Mammary epithelial cell (primary cell): ENCODE data around the gene TIA1.

Experiments
- CTCF ChIP-seq, 2 donors: IDR thresholded peaks in 1 of 2; conservative IDR thresholded peaks in 1 of 2; 2 replicates each; pipeline ENCODE4 v1.5.1; 2011 to 2012; ENCODE audit warnings: inconsistent platforms in 2 of 2, low read length in 2 of 2, mild to moderate bottlenecking in 2 of 2, control low read depth in 1 of 2, low read depth in 1 of 2; ENCODE audit not compliant: insufficient read depth in 1 of 2; ENCODE audit errors: extremely low read depth in 1 of 2
- EZH2 ChIP-seq: IDR thresholded peaks from 2 replicates; pipeline ENCODE4 v1.6.1; 2012; ENCODE audit warnings: low read length, inconsistent platforms, borderline replicate concordance

DNA sequence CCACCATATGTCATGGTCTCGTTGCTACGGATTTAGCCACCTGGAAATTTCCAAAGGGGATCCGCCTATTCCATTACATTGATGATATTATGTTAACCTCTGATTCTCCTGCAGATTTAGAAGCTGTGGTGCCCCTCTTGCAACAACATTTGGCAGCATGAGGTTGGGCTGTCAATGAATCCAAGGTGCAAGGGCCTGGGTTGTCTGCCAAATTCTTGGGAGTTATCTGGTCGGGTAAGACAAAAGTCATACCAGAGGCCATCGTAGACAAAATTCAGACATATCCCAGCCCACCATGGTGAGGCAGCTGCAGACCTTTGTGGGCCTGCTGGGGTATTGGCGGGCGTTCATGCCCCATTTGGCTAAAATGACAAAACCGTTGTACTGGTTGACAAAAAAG, 44.0 kb downstream of the TIA1 start:
- TF ChIP-seq CTCF (conservative IDR thresholded peaks at IDR 0.05 in 1 of 2, IDR thresholded peaks at IDR 0.05 in 1 of 2; ENCODE audit: extremely low read depth in 1 of 2, insufficient read depth in 1 of 2, low read depth in 1 of 2, low read length in 2 of 2) (no peak), EZH2 (no peak)
